ENCODE data around the gene TEP1.

Gene TEP1

DNA sequence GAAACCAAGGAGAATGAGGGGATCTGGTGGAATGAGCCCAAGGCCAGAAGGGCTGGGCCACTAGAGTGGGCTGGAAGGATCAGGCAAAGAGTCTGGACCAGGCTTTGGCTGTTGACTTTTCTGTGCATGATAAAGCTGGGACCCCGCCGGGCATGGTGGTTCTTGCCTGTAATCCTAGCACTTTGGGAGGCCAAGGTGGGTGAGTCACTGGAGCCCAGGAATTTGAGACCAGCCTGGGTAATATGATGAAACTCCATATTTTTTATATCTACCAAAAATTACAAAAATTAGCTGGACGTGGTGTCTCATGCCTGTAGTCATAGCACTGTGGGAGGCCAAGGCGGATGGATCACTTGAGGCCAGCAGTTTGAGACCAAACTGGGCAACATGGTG lies 23.1 kb upstream of the TEP1 start:
- Histone ChIP-seq H3K27me3 (ENCODE audit: insufficient read depth, poor library complexity, severe bottlenecking) (no peaks in the 10 kb centered on the region), H3K4me3 (replicated peaks; ENCODE audit: insufficient read depth, low read length) (no peak overlapping the region), H3K27ac (replicated peaks) (no peak overlapping the region)
- no peak for DNase-seq (ENCODE audit: low read depth in 1 of 2, low spot score in 1 of 2)
- TF ChIP-seq, protein P1, sequence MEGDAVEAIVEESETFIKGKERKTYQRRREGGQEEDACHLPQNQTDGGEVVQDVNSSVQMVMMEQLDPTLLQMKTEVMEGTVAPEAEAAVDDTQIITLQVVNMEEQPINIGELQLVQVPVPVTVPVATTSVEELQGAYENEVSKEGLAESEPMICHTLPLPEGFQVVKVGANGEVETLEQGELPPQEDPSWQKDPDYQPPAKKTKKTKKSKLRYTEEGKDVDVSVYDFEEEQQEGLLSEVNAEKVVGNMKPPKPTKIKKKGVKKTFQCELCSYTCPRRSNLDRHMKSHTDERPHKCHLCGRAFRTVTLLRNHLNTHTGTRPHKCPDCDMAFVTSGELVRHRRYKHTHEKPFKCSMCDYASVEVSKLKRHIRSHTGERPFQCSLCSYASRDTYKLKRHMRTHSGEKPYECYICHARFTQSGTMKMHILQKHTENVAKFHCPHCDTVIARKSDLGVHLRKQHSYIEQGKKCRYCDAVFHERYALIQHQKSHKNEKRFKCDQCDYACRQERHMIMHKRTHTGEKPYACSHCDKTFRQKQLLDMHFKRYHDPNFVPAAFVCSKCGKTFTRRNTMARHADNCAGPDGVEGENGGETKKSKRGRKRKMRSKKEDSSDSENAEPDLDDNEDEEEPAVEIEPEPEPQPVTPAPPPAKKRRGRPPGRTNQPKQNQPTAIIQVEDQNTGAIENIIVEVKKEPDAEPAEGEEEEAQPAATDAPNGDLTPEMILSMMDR (IDR thresholded peaks at IDR 0.05; ENCODE audit: insufficient read depth, low read length): no peak
- no peak for TF ChIP-seq SPI1 (IDR thresholded peaks at IDR 0.05; ENCODE audit: borderline replicate concordance, low read depth)
- no peak for TF ChIP-seq GABPA (IDR thresholded peaks at IDR 0.05; ENCODE audit: low read depth)
- no peak for TF ChIP-seq POLR2AphosphoS5 (IDR thresholded peaks at IDR 0.05; ENCODE audit: low read depth)
- no peak for TF ChIP-seq REST (IDR thresholded peaks at IDR 0.05; ENCODE audit: insufficient replicate concordance, low read depth)

DNA sequence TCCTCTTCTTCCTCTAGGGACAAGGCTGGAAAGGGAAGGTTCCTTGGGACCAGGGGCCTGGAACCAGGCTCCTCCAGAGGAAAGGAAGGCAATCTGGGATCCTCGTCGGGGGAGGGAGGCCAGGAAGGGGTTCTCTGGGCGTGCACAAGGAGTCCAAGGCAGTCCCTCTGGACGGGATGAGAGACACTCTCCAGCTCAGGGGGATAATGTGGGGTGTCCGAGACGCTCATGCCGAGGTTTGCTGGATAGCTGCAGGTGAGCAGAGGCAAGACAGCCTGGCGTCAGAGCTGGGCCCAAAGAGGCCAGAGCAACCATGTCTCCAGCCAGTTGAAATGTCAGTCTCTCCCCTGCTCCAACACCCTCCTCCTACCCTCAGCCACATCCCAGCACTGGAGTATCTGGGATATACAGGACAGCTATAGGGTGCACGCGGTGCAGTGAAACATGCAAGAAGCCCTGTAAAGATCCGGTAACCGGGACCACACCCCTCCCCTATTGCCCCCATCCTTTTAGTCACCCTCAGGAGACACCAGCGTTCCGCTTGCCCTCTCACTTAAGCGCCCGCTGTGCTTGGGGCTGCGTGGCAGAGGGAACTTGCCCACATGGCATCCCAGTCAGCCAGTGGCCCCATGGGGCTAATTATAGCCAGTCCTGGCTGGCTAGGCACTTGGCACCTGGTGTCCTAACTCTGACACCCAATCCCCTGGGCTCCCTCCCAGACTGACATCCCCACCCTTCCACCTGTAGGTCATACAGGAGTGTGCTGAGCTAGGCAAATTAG lies 22.5 kb upstream of the TEP1 start, which contains the start of gene KLHL33:
Gene KLHL33 (minus strand): TSS at position 585 of the 781 bp plus-strand sequence. CDS start 355 bp downstream, at position 230.
- no peak for DNase-seq (ENCODE audit: low read depth in 1 of 2, low spot score in 1 of 2)
- TF ChIP-seq GABPA (IDR thresholded peaks at IDR 0.05; ENCODE audit: low read depth) (no peak), POLR2AphosphoS5 (IDR thresholded peaks at IDR 0.05; ENCODE audit: low read depth) (no peak), SPI1 (IDR thresholded peaks at IDR 0.05; ENCODE audit: borderline replicate concordance, low read depth) (no peak), REST (IDR thresholded peaks at IDR 0.05; ENCODE audit: insufficient replicate concordance, low read depth) (no peak)
- TF ChIP-seq, protein P1 (IDR thresholded peaks at IDR 0.05; ENCODE audit: insufficient read depth, low read length): no peak
- Histone ChIP-seq H3K27me3 (ENCODE audit: insufficient read depth, poor library complexity, severe bottlenecking) (no peaks in the 10 kb centered on the region), H3K4me3 (replicated peaks; ENCODE audit: insufficient read depth, low read length) (no peak within 1 kb of the TSS), H3K27ac (replicated peaks) (no peak within 1 kb of the TSS)

DNA sequence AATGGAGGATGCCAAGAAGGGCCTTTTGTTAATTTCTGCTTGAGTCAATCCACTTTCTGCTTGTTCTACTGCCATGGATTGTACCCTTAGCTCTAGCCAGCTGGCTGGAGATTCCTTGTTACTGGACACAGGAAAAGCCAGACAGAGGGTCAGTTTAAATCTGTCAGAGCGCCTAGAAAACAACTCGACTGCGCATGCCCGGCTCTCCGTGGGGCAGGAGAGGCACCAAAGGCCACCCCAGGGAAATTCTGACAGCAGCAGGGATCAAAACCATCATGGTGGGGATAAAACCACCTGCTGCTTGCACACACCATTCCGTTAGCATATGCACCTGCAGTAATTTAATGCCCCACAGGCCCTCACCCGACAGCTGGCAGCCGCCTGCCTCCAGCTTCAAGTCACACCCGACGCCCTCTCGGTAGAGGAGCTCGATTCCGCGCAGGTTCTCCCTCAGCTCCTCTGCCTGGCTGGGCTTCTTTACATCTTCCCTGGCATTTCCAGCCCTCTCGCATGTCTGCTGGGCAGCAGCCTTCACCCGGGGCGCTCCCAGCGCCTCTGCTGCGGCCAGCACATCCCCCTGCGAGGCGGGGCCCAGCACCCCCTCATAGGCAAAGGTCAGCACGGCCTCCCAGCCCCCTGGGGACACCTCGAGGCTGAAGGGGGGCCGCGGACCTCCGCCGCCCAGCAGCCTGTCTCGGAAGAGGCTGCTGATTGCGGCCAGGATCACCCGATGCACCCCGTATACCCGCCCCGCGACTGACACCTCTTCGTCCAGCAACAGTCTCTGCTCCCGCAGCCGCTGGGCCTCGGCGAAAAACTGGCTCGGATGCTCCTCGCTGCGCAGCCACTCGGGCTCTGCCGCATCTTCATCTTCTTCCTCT lies 21.6 kb upstream of the TEP1 start:
- no peak for DNase-seq (ENCODE audit: low read depth in 1 of 2, low spot score in 1 of 2)
- TF ChIP-seq, protein P1 (IDR thresholded peaks at IDR 0.05; ENCODE audit: insufficient read depth, low read length): no peak
- no peak for TF ChIP-seq REST (IDR thresholded peaks at IDR 0.05; ENCODE audit: insufficient replicate concordance, low read depth)
- Histone ChIP-seq H3K4me3 (replicated peaks; ENCODE audit: insufficient read depth, low read length) (no peak overlapping the region), H3K27ac (replicated peaks) (no peak overlapping the region), H3K27me3 (ENCODE audit: insufficient read depth, poor library complexity, severe bottlenecking) (no peaks in the 10 kb centered on the region)

Measured in HL-60 (cell line).